Measurements from ENCODE around the gene VPS39. TPM values are rescaled to one million over a fixed set of nuclear protein-coding genes. Genes with fewer than 3 reads are reported as not detected.

The VPS39 gene
- total and polyA plus RNA-seq, 2 donors (not counting 3 experiments of a cell fraction or from before 2014, with no cell fraction given) = 56.5 to 56.7 TPM

GRCh38 chr15:42156243-42156922, 51.7 kb downstream of the VPS39 start, which contains the start of gene PLA2G4F:
Gene PLA2G4F, minus strand, starts transcription at chr15:42156636. Its CDS starts 87 bp downstream, at chr15:42156549.
- no peaks in the 10 kb centered on the region for H3K9me3 ChIP-seq (replicated peaks; ENCODE audit: control insufficient read depth, insufficient read depth, low read length)
- H3K9me1 ChIP-seq (replicated peaks; ENCODE audit: control insufficient read depth, extremely low read depth, insufficient read depth, low read length) = no peaks in the 10 kb centered on the region
- TF ChIP-seq, protein P1, sequence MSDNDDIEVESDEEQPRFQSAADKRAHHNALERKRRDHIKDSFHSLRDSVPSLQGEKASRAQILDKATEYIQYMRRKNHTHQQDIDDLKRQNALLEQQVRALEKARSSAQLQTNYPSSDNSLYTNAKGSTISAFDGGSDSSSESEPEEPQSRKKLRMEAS (IDR thresholded peaks at IDR 0.05; ENCODE audit: insufficient read depth, insufficient read length) = no peak
- TF ChIP-seq POLR2A (IDR thresholded peaks at IDR 0.05; ENCODE audit: low read depth, low read length) = no peak
- no peak for TF ChIP-seq POLR2AphosphoS5 (IDR thresholded peaks at IDR 0.05; ENCODE audit: insufficient read depth, low read depth, low read length)
- no peak for TF ChIP-seq GATA2 (IDR thresholded peaks at IDR 0.05; ENCODE audit: insufficient read depth, insufficient read length, low read depth, low read length)
- no peak for TF ChIP-seq FOS (IDR thresholded peaks at IDR 0.05; ENCODE audit: borderline replicate concordance, insufficient read depth, low read length)
- ChIA-PET POLR2A (no interaction called here), CTCF (interaction anchor here (0.9 to 1.8 kb wide), 4 partner anchors 18 to 229 kb away, joined by 3 to 7 read pairs (median 4); no protein-coding TSS in a partner anchor)
- BruUV-seq (replicated peaks) = no TSS peak
- H3K36me3 ChIP-seq (ENCODE audit: control insufficient read depth in 2 of 2, extremely low read depth in 1 of 2, insufficient read depth in 2 of 2, low read length in 2 of 2) = peaks cover 8 to 24% of the 10 kb centered on the region in 2 experiments
- dilution Hi-C loops (cut with MboI; ENCODE audit: extremely low pct_ligation_motif_present, low sequenced_read_pairs) (no loop called here), intact Hi-C loops (cut with micrococcal nuclease) (no loop called here)
- H3K79me2 ChIP-seq (ENCODE audit: control insufficient read depth, insufficient read depth, low read length) = no peaks in the 10 kb centered on the region
- no peaks in the 10 kb centered on the region for H3K4me1 ChIP-seq (ENCODE audit: control insufficient read depth, extremely low read depth, insufficient read depth, low read length)
- DNase-seq (ENCODE audit: low read depth, low spot score) (no peak), FAIRE-seq (no peak)
- no peak within 1 kb of the TSS for H3K4me3 ChIP-seq (replicated peaks in 1 of 3; ENCODE audit: insufficient read depth in 1 of 3, low read depth in 1 of 3, low read length in 3 of 3)
- H3K4me2 ChIP-seq (ENCODE audit: insufficient read depth, low read length) = no peak within 1 kb of the TSS
- no peak within 1 kb of the TSS for H3K27ac ChIP-seq (ENCODE audit: insufficient read depth, low read depth, low read length)
- H4K20me1 ChIP-seq (replicated peaks; ENCODE audit: control insufficient read depth, extremely low read depth, insufficient read depth, low read length) = no peaks in the 10 kb centered on the region
- H3K9ac ChIP-seq (replicated peaks; ENCODE audit: extremely low read depth, insufficient read depth, low read length) = no peak within 1 kb of the TSS
- H3K27me3 ChIP-seq (ENCODE audit: control insufficient read depth in 2 of 2, insufficient read depth in 2 of 2, low read length in 2 of 2) = no peaks in the 10 kb centered on the region
- H2AFZ ChIP-seq (ENCODE audit: low read depth, low read length) = no peak within 1 kb of the TSS

DNA sequence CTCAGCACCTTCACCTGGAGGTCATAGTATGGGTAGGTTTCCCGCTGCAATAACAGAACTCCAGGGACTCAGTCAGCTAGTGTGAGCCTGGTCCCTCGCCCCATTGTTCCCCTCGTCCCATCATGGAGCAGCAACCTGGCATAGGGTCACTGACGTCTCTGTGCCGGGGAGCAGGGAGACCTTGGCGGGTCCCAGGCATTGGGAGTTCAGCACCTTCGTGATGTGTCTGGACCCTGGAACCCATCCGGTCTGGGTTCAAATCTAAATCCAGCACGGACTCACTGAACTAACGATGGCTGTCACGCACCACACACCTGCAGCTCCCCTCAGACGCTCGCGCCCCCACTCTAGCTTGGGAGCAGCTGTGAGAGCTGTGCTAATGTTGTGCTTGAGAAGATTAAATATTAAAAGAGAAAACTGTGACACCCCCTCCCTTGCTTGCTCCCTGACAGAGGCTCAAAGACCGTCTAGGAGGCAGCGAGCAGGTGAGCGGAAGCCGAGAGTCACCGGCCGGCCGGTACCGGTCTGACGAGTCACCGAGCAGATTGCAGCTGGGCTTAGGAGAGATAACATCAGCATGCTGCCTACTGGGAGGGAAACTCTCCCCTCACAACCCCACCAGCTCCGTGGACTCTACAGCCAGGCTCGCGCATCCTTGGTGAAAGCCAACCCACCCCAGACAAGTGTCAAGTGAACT, 52.4 kb downstream of the VPS39 start:
- TF ChIP-seq EZH2 (IDR thresholded peaks at IDR 0.05; ENCODE audit: borderline replicate concordance, low read depth, low read length, severe bottlenecking) (no peak), FOS (IDR thresholded peaks at IDR 0.05; ENCODE audit: borderline replicate concordance, insufficient read depth, low read length) (no peak)
- H3K4me1 ChIP-seq (ENCODE audit: control insufficient read depth, extremely low read depth, insufficient read depth, low read length) = no peaks in the 10 kb centered on the region
- no peak overlapping the region for H3K27ac ChIP-seq (ENCODE audit: insufficient read depth, low read depth, low read length)
- ChIA-PET CTCF (interaction anchor here (1.3 to 1.8 kb wide), 2 partner anchors 18 to 229 kb away, joined by 5 to 7 read pairs; no protein-coding TSS in a partner anchor), POLR2A (no interaction called here)
- BruUV-seq (replicated peaks) = no TSS peak
- FAIRE-seq = no peak
- no peak overlapping the region for H2AFZ ChIP-seq (ENCODE audit: low read depth, low read length)
- no peaks in the 10 kb centered on the region for H3K79me2 ChIP-seq (ENCODE audit: control insufficient read depth, insufficient read depth, low read length)
- no peaks in the 10 kb centered on the region for H3K9me1 ChIP-seq (replicated peaks; ENCODE audit: control insufficient read depth, extremely low read depth, insufficient read depth, low read length)
- H3K9me3 ChIP-seq (replicated peaks; ENCODE audit: control insufficient read depth, insufficient read depth, low read length) = no peaks in the 10 kb centered on the region
- peaks cover 8 to 19% of the 10 kb centered on the region in 2 experiments for H3K36me3 ChIP-seq (ENCODE audit: control insufficient read depth in 2 of 2, extremely low read depth in 1 of 2, insufficient read depth in 2 of 2, low read length in 2 of 2)
- no peak overlapping the region for H3K4me3 ChIP-seq (replicated peaks in 1 of 3; ENCODE audit: insufficient read depth in 1 of 3, low read depth in 1 of 3, low read length in 3 of 3)
- no peaks in the 10 kb centered on the region for H3K27me3 ChIP-seq (ENCODE audit: control insufficient read depth in 2 of 2, insufficient read depth in 2 of 2, low read length in 2 of 2)
- no peak for DNase-seq (ENCODE audit: low read depth, low spot score)
- dilution Hi-C loops (cut with MboI; ENCODE audit: extremely low pct_ligation_motif_present, low sequenced_read_pairs) (no loop called here), intact Hi-C loops (cut with micrococcal nuclease) (no loop called here)
- H4K20me1 ChIP-seq (replicated peaks; ENCODE audit: control insufficient read depth, extremely low read depth, insufficient read depth, low read length) = no peaks in the 10 kb centered on the region
- H3K4me2 ChIP-seq (ENCODE audit: insufficient read depth, low read length) = no peak overlapping the region
- no peak overlapping the region for H3K9ac ChIP-seq (replicated peaks; ENCODE audit: extremely low read depth, insufficient read depth, low read length)
